DMS 273 treated with DMSO at 0.1 percent for 48 hours (cell line): Measurements from ENCODE around the gene CDKN2AIP.

ENCODE experiments used
- DNase-seq: peaks from one replicate; lab custom pipeline; 2025; lab: John Stamatoyannopoulos, UW

Gene CDKN2AIP

GRCh38 chr4:183495184-183495583 is 50.7 kb downstream of the CDKN2AIP start:
- no peak for DNase-seq
